NCI-H526 treated with DMSO at 0.1 percent for 48 hours (cell line): ENCODE measurements around the gene FBXO44.

Experiments
- DNase-seq: peaks from one replicate; lab custom pipeline; 2025; lab: John Stamatoyannopoulos, UW

FBXO44 gene

DNA sequence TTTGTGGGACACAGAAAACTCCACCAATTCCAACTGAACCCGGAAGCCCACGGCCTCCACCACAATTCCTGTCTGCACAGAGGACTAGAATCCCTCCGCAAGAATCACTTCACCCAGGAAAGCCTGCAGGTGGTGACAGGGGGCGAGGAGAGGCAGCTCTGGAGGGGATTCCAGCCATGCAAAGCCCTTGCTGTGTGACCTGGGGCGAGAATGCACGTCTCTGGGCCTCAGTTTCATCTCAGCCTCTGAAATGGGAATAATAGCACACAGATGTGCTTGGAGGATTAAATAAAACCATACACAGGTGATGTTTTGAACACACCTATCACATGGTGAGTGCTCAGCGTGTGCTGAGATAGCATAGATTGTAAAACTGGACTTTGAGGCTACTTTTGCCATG, 14.6 kb upstream of the FBXO44 start:
- no peak for DNase-seq

DNA sequence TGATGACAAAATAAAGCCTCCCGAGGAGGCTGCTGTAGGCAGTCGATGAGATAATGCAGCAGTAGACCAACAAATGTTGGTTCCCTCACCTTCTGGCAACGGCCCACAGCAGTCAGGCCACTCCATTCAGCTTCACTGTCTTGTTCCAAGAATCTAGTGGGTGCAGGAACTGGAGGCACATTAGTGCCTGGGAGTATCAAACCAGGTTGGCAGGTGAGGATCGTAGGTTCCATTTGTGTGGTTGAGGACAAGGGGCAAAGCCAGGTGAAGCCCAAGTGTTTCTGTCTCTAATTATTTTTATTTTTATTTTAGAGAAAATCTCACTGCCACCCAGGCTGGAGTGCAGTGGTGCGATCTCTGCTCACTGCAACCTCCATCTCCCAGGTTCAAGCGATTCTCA, 13.7 kb upstream of the FBXO44 start:
- DNase-seq: no peak

DNA sequence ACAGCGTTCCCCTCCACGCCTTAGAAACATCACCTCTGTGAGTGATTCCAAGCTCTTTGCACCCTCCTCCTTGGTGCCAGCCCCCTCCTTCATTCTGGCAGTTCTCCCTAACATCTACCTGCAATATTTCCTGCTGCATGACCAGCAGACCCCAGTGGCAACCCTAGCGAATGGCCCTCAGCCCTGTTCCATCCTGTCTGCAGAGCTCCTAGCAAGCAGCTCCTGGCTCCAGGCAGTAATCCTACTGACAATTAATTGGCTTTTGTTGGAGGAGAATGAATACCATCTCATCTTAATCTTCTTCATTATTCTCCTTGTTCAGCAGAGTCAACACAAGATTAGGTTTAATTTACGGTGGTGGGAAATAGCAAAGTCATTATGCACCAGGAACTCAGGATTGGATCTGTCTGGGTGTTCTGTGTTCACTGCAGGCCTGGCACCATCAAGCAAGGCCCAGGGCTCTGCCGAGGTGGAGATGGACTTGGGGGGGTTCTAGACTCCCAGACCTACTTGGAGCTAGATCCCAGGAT, 12.8 kb upstream of the FBXO44 start:
- no peak for DNase-seq

DNA sequence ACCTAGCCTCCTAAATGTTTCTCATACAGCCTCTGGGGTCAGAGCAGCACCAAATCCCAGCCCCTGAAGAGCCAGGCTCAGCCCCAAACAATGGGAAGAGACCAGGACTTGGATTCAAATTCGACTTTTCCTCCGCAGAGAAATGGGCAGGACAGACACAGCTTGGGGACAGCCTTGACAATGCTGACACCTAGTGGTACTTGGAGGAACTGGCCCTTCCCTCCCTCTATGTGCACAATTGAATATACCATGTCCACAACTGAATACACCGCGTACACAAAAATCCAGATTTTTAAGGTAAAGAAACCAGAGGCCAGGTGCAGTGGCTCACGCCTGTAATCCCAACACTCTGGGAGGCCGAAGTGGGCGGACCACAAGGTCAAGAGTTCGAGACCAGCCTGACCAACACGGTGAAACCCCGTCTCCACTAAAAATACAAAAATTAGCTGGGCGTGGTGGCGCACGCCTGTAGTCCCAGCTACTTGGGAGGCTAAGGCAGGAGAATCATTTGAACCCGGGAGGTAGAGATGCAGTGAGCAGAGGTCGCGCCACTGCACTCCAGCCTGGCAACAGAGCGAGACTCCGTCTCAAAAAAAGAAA, 12.2 kb upstream of the FBXO44 start:
- peak; percentile 25 for DNase-seq

DNA sequence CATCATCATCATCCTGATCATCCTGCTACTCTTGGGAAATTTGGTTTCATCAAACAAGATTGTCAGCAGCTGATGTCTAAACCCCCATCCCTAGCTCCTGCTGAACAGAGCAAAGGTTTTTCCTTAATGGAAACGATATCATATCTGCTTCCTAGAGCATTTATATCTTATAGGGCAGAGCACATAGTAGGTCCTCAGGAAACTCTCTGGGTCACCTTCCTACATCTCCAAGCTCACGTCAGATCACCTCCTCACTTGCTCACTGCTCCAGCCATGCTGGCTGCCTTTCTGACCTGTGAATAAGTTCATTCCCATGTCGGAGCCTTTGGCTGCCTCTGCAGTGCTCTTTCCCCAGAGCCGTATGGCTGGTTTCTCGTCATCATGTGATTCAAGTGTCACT, 10.9 kb upstream of the FBXO44 start:
- no peak for DNase-seq

DNA sequence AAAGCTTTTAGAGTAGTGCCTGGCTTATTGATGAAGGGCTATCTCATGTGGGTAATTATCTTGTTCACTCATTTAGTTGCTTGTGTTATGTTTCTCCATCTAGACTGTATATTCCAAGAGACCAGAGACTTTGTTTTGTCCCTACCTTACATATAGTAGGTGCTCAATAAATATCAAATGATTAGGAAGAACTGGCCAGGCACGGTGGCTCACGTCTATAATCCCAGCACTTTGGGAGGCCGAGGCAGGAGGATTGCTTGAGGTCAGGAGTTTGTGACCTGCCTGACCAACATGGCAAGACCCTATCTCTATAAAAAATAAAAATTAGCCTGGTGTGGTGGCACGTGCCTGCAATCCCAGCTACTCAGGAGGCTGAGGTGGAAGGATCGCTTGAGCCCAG, 9.4 kb upstream of the FBXO44 start:
- DNase-seq: no peak

DNA sequence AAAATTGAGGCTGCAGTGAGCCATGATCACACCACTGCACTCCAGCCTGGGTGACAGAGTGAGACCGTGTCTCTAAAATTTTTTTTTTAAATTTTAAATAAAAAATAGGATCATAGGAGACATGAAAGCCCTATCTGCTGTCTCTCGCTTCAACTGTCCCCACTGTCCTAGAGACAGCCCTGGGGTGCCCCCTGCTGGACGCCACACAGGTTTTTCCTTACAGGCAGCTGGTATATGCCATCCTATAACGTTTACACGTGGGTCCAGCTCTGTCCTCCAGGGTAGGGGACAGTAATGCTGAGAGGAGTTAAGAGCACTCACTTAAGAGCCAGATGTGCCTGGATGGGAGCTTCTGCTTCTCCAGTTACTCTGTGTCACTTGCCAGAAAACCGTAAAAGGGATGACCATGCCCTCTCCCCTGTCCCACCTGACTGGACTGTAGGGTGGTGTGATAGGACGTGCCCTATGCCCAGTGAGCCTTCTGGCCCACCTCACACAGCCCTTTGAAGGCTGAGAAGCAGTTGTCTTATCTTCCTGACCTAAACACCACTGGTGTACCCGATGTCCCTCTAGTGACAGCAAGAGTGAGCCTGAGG, 8.9 kb upstream of the FBXO44 start:
- peak; percentile 26 for DNase-seq

DNA sequence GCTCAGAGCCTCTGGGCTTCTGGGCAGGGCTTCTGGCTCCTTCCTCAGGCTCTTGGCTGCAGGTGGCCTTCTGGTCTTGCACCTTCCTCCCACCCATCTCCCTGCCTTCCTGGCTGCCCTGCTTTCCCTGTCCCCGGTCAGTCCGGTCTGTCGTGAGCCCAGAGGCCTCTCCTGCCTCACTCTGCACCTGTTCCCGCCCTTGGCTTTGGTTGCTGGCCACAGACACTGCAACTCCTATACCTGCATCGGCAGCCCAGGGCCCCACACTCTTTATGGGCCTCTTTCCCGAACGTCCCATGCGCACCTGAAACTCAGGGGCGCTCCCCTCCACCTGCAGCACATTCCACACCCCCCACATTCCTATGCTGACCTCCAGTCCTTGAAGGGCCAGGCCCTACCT, 8.4 kb upstream of the FBXO44 start:
- no peak for DNase-seq

DNA sequence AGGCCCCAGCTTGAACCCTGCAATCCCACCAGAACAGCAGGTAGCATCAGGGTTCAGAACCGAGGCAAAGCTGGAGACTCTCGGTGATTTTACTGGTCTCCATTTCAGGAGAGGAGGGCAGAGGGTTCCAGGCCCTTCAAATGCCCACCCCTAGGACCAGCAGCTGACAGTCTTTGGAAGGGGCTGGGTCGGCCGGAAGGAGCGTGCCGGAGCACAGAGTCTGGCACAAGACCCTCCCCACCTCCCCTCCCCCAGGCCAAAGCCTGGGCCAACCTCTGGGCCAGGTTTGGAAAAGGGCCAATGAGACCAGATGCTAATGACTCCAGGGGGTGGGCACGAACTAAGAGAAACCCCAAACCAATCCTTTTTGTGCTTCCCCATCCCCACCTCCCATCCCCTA, 7.3 kb upstream of the FBXO44 start:
- no peak for DNase-seq

DNA sequence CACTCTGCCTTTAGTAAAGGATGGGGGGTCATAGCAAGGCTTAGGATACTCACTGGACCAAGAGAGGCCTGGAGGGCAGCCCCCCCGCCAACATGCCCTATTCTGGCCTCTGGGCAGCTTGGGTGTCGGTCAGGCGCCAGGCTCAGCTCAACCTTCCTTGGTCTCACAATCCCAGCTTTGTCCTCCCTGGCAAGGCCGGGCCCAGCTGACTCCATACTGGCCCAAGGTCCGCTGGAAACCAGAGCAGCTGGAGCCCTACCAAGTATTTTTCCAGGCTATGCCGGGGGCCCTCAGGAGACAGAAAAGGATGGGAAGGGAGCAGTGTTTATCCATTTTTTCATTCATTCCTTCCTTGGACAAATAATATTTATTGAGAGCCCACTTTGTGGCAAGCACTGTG, 6.6 kb upstream of the FBXO44 start:
- DNase-seq: no peak

DNA sequence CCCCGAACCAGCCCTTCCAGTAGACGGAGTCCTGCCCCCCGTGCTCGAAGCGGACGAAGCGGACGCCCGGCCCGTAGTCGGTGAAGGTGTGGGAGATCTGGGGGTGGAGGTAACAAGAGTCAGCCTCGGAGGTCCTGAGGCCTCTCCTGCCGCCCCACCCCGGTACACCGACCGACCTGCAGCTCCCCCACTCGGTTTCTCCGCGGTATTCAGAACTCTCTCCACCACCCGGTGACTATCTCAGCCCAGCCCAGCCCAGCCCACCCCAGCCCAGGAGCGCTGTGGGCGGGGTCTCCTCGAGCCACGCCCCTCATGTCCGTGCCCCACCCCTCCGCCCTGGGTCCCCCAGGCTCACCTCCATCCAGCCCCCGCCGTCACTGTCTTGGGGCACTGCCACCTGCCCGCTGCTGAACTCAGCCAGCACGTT, 5.9 kb upstream of the FBXO44 start:
- no peak for DNase-seq

DNA sequence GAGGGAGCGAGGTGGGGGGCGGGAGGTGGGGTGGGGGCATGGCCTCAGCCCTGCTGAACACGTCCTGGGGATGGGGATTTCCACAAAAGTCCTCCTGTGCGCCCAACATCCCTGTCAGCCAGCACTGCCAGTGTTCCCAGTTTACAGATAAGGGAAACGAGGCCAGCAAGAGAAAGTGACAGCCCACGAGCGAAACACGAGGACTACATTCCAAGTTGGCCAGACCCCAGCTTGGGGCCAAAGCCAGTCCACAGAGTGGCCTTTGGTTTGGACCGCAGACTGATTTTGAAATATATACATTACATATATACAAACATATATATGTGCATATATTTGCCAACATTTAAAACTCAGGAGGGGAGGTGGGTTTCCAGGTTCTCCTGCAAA, 5.4 kb upstream of the FBXO44 start:
- no peak for DNase-seq

DNA sequence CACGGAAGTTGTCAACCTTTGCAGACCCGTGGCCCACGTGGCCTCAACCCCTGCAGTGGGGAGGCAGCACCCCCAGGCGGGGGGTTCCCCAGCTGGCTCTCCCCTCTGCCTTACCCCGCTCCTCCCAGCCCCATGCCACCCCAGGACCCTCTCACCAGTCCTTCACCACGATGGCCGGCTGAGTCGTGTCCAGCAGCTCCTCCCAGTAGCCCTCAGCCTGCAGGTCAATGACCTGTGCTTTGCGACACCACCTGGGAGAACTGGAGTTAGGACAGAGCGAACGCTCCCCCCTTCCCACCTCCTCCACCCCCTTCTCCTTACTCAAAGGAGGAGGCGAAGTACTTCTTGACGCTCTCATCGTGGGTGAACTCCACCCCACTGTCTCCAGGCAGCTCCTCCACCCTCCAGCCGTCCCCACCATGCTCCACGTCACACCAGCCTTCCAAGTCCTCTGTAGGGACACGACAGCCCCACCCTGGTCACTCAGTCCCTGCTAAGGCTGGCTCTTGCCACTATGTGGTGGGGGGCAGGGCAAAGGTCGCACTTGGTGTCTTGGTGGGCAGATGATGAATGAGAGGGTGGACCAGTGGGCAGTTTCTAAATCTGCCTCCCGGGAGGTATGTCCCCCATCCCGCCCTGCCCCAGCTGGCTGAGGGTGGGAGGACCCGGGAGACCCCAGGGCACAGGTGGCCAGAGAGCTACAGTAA, 4.9 kb upstream of the FBXO44 start:
- DNase-seq: no peak

DNA sequence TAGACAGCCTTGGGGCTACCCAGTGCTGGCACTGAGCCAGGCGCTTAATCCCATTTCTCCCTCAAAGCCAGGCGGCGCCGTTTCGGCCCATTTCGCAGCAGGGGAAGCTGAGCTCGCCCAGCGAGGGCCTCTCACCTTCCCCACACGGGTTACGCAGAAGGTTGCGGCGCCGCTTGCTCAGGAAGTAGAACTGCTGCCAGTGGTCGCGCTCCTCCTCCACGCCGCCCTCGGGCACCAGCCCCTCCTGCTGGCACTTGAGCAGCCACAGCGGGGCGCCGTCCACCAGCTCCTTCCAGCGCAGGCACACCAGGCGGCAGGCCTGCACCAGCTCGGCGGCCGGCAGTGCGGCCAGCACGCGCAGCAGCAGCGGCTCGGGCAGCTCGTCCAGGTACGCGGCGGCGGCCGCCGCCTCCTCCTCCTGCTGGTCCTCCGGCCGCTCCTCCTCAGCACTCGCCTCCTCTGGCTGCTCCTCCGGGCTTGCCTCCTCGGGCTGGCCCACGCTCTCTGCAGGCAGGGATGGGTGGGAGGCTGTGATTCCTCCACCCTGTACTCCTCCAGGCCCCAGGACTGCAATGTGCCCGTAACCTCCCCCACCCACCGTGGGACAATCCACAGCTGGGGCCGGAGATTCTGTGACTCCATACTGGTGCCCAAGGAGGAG, 4.2 kb upstream of the FBXO44 start:
- peak; percentile 44 for DNase-seq

DNA sequence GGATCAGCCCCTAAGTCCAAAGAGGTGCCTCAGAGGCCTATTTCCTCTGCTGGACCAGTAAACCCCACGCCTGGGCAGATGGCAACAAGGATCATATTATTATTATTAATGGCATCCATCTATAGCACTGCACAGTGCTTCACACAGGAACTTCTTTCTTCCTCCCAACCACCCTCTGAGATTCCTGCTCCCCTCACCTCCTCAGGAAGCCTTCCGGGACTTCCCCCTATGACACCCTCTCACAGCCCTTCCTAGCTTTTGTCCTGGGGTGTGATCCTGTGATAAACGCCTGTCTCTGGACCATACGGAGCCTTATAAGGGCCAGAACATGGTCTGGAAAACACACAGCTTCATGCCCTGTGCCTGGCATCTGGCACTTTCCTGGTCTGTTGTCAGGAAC, 3.7 kb upstream of the FBXO44 start:
- no peak for DNase-seq

DNA sequence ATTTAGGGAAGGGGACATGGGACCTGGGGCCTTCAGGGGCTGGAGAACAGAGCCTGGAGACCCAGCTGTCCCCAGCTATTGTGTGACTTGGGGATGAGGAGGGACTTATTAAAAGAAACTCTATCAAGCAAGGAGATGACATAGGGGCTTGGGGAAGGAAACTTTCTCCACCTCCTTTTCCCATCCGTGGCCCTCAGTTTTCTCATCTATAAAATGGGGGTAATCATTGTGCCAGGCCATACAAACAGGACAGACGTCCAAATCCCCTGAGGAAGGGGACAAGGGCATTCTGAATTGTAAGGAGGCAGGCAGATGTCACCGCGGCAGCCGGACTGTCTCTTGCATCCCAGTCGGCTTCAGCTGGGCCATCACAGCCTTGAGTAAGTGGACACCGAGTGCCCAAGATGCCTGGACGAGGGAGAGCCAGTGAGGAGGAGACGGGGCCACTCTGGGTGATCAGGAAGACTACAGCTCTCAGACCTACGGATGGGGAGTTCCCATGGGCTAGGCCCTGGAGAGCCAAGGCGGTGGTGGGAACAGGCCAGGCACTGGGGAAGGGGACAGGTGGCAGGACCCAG, 2.4 kb upstream of the FBXO44 start:
- no peak for DNase-seq

DNA sequence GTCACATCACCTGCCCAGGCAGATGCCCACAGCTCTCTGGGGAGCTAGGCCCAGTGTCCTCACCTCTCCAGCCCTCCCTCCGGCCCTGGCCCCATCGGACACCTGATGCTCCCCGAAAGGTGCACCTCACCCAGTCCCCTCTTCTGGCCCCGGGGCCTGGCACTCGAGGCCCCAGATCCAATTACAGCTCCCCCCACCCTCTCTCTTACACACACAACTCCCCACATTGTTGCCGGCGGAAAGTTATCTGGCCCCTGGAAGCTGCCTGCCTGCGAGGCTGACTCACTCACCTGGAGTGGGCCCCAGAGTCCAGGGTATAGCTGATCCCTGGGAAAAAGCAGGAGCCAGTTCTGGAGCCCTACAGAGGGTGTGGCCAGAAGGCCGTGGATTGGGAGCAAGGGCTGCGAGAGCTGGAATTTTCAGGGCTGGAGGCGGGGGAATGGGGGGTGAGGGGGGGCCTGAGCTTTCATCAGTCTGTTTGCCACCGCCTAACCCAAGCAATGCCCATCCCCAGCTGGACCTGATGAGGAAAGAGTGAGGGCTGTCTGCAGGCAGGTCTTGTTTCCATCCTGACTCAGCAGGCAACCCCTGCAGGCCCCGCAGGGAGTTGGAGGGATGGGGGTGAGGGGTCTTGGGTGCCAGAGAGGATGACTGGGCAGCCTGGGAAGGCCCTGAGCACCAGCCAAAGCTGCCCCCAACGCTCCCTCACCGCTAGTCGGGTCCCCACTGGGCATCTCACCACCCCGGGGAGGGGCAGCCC, 1.4 kb upstream of the FBXO44 start:
- DNase-seq: no peak

DNA sequence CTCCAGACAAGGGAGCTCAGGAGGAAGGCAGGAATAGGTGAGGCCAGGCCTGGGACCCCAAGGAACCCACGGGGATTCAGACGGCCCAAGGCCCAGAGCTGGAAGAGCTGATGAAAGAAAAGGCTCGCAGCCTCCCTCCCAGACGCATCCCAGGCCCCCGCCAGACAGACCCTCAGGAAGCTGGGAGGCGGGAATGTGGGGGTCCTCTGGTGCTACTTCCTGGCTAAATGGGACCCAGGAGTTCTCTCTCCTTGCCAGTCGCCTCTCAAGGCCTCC, 878 bp upstream of the FBXO44 start:
- DNase-seq: no peak

DNA sequence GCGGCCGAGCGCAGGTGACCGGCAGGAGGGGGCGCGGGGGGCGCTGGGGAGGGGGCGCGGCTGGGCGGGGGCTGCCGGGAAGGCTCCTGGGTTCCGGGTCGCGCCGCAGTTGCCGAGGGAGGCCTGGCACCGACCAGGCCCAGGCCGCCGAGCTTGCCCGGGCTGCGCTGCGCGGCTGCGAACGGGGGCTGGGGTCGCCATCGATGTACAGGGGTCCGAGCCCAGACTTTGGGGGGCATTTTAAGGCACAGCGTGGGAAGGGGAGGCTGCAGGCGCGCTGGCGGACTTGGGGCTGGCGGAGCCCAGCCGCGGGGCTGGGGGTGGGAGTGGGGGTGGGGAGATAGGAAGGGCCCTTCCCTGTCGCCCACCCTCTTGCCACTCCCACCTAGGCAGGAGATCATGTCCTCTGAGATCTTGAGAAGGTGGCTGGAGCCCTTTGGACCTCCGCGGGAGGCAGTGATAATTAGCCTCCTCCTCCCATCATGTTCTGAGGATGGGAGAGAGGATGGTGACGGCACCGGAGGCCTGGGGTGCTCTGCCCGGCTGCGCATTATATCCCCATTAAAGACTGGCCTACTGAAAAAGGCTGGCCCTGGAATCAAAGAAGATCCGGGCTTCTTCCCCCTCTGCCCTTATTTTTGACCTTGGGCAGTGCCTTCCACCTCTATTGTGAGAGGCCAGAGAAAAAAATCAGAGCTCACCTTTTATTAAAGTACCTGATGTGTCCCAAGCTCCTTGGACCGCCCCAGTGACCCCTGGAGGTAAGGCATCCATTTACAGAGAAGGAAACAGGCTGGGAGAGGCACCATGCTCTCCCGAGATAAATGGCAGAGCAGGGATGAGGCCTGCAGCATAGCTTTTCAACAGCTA, 497 bp downstream of the FBXO44 start:
- no peak for DNase-seq

DNA sequence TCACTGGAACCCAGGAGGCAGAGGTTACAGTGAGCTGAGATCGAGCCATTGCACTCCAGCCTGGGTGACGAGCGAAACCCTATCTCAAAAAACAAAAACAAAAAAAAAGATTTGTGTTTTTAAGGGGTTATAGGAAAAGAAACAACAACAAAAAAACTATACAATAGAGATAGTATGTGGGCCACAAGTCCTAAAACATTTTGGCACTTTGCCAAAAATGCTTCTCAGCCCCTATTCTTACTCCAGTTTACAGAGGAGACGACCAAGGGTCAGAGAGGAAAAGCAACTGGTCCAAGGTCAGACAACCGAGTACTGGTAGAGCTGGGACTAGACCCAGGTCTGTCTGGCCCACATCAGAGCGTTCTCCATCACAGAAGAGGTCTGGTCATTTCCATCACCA, 3.0 kb downstream of the FBXO44 start:
- no peak for DNase-seq

DNA sequence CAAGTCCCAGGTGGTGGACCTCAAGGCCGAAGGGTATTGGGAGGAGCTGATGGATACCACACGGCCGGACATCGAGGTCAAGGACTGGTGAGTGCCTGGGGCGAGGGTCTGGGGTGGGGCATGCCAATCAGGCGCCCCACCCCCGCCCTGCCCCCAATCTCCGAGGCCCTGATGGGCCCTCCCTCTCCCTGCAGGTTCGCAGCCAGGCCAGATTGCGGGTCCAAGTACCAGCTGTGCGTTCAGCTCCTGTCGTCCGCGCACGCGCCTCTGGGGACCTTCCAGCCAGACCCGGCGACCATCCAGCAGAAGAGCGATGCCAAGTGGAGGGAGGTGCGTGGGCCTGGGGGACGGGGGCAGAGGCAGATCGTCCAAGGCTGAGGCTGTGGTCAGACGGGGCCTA, 3.9 kb downstream of the FBXO44 start:
- no peak for DNase-seq
